Kidney (tissue), 14 donors: ENCODE results near the gene CERS1. TPM values are rescaled to one million over a fixed set of nuclear protein-coding genes. Genes with fewer than 3 reads are reported as not detected.

ENCODE experiments used
- DNase-seq, 5 donors: peaks; one replicate each; pipeline ENCODE4 v3.0.0-alpha.2; 2013 to 2020
- FAIRE-seq: peaks from 2 replicates; lab custom pipeline; 2012; peaks lifted over from hg19 to GRCh38; lab: Jason Lieb, UNC
- H3K27ac ChIP-seq, 2 donors: one replicate each; pipeline ENCODE4 v1.7.0; 2013; ENCODE audit warnings: low read depth in 2 of 2, low read length in 2 of 2, inconsistent platforms in 1 of 2
- H3K27me3 ChIP-seq: one replicate; pipeline ENCODE4 v1.7.1; 2013; ENCODE audit warnings: low read length, inconsistent platforms; ENCODE audit not compliant: control insufficient read depth, insufficient read depth
- H3K36me3 ChIP-seq, 3 donors: one replicate each; pipeline versions ENCODE4 v1.7.0 to v1.7.1; 2013; ENCODE audit warnings: low read length in 3 of 3, control low read depth in 1 of 3, inconsistent platforms in 1 of 3; ENCODE audit not compliant: insufficient read depth in 3 of 3, control insufficient read depth in 2 of 3
- H3K4me1 ChIP-seq, 3 donors: one replicate each; pipeline versions ENCODE4 v1.7.0 to v1.7.1; 2013; ENCODE audit warnings: low read length in 3 of 3, inconsistent platforms in 1 of 3, low read depth in 1 of 3; ENCODE audit not compliant: control insufficient read depth in 2 of 3, insufficient read depth in 2 of 3
- H3K4me3 ChIP-seq, 3 donors: one replicate each; pipeline versions ENCODE4 v1.7.0 to v1.8.1; 2013; ENCODE audit warnings: low read length in 3 of 3, control low read depth in 1 of 3, inconsistent platforms in 1 of 3
- H3K9ac ChIP-seq, 3 donors: one replicate each; pipeline versions ENCODE4 v1.7.0 to v1.7.1; 2013; ENCODE audit warnings: low read length in 3 of 3, control low read depth in 1 of 3, inconsistent platforms in 1 of 3
- H3K9me3 ChIP-seq, 3 donors: one replicate each; pipeline versions ENCODE4 v1.7.0 to v1.7.1; 2013; ENCODE audit warnings: low read length in 3 of 3, control low read depth in 1 of 3, inconsistent platforms in 1 of 3; ENCODE audit not compliant: control insufficient read depth in 2 of 3, insufficient read depth in 1 of 3
- CTCF ChIP-seq: IDR thresholded peaks from 3 replicates; pipeline ENCODE4 v1.5.1; 2012; ENCODE audit warnings: mild to moderate bottlenecking, moderate library complexity, borderline replicate concordance; ENCODE audit not compliant: insufficient read depth; ENCODE audit errors: extremely low read depth
- intact Hi-C: fragments of 100-400 bp; cut with DNase I; formaldehyde crosslinking; loops from one replicate; pipeline ENCODE4 v1.11.1; 2022
- polyA plus RNA-seq: library from polyadenylated mRNA; stranded (reverse); fragments of 350-450 nt; fragmentation: Illumina TruSeq; extraction: RNeasy Lipid Tissue Mini Kit (QIAGEN cat#74804); gene quantifications from one replicate; pipeline ENCODE4 v1.2.3, GENCODE V29; 2014; ENCODE audit warnings: low read depth, low replicate concordance; ENCODE audit not compliant: insufficient read depth
- total RNA-seq: library from RNA; stranded (reverse); fragmentation: NEBNext Ultra II Directional; extraction: Animal tissue kit (Norgen Biotek cat#: 25700); gene quantifications from one replicate; pipeline ENCODE4 v1.2.1, GENCODE V29; 2021
- donor health status: control.
- donor health status: control.
- donor health status: control.
- donor health status: control.
- donor health status: control.
- donor health status: DM: yes; HTN: yes; CAD: no.
- donor health status: Normal renal cell carcinoma (clear cell type).

CERS1 gene
- total and polyA plus RNA-seq, 2 donors from 2014 or later, result 0.50 TPM; not detected in 1

GRCh38 chr19:18843960-18844359 is 52.0 kb downstream of the CERS1 start:
- intact Hi-C loops, result loop anchor here (10.0 kb wide), 1 partner anchor 249 kb away; no protein-coding TSS in a partner anchor
- H3K27ac ChIP-seq, result no peak overlapping the region
- no peaks in the 10 kb centered on the region for H3K9me3 ChIP-seq
- no peak overlapping the region for H3K4me3 ChIP-seq
- DNase-seq (no peak), FAIRE-seq (no peak)
- H3K4me1 ChIP-seq, result peaks cover 0 to 59% (median 44%) of the 10 kb centered on the region in 3 donors
- no peaks in the 10 kb centered on the region for H3K27me3 ChIP-seq
- no peak overlapping the region for H3K9ac ChIP-seq
- peaks cover 0 to 5% (median 3%) of the 10 kb centered on the region in 3 donors for H3K36me3 ChIP-seq
- TF ChIP-seq CTCF, result no peak

- no peaks in the 10 kb centered on the region for H3K9me3 ChIP-seq
- no peaks in the 10 kb centered on the region for H3K36me3 ChIP-seq
- TF ChIP-seq CTCF, result no peak
- peaks cover 0 to 54% (median 30%) of the 10 kb centered on the region in 3 donors for H3K4me1 ChIP-seq
- intact Hi-C loops, result loop anchor here (10.0 kb wide), 1 partner anchor 247 kb away; no protein-coding TSS in a partner anchor
- no peak overlapping the region for H3K27ac ChIP-seq
- FAIRE-seq (no peak), DNase-seq (no peak)
- no peaks in the 10 kb centered on the region for H3K27me3 ChIP-seq
- no peak overlapping the region for H3K9ac ChIP-seq
- no peak overlapping the region for H3K4me3 ChIP-seq
These were observed 53.8 kb downstream of the CERS1 start for GRCh38 chr19:18842166-18842565.

- no peak for DNase-seq
- Histone ChIP-seq H3K27me3 (no peaks in the 10 kb centered on the region), H3K36me3 (no peaks in the 10 kb centered on the region), H3K9me3 (no peaks in the 10 kb centered on the region), H3K4me1 (peaks cover 0 to 50% (median 30%) of the 10 kb centered on the region in 3 donors), H3K9ac (no peak overlapping the region), H3K27ac (no peak overlapping the region), H3K4me3 (no peak overlapping the region)
- intact Hi-C loops, result loop anchor here (10.0 kb wide), 1 partner anchor 247 kb away; no protein-coding TSS in a partner anchor
- no peak for FAIRE-seq
- TF ChIP-seq CTCF, result no peak
These were observed 54.6 kb downstream of the CERS1 start for GRCh38 chr19:18841400-18841799.
